ENCODE measurements around the gene MRPL55.

MRPL55 gene

DNA sequence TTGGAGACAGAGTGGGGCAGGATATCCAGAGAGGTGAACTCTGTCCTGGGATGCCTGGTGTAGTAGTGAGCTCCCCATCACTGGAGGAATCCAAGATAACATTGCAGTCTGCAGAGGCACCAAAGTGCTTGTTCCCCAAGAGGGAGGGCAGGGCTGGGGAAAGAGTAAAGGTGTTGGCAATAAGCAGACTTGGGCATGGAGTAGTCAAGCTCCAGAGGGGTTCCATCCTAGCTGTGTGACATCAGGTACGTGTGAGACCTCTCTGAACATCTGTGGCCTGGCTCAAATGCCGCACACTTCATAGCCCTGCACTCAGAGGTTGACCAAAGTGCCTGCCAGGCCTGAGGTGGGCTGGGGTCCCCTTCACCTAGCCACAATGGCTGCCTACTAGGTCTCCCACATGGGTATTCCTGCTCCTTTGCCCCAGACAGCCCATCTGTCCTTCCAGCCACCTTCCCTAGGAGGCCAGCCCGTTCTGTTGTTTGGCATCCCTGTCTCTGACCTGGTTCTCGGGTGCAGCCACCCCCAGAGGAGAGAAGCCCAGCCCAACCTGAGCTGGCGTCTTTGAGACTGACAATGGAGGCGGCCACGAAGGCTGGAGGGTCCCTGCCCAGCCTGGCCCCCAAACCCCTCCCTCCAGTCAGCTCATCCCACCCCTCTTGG, 29.4 kb downstream of the MRPL55 start:
- no peaks in the 10 kb centered on the region for H3K27me3 Mint-ChIP-seq (ENCODE audit: low read depth, poor library complexity)
- TF ChIP-seq, protein P1, sequence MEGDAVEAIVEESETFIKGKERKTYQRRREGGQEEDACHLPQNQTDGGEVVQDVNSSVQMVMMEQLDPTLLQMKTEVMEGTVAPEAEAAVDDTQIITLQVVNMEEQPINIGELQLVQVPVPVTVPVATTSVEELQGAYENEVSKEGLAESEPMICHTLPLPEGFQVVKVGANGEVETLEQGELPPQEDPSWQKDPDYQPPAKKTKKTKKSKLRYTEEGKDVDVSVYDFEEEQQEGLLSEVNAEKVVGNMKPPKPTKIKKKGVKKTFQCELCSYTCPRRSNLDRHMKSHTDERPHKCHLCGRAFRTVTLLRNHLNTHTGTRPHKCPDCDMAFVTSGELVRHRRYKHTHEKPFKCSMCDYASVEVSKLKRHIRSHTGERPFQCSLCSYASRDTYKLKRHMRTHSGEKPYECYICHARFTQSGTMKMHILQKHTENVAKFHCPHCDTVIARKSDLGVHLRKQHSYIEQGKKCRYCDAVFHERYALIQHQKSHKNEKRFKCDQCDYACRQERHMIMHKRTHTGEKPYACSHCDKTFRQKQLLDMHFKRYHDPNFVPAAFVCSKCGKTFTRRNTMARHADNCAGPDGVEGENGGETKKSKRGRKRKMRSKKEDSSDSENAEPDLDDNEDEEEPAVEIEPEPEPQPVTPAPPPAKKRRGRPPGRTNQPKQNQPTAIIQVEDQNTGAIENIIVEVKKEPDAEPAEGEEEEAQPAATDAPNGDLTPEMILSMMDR (IDR thresholded peaks at IDR 0.05): no peak
- H3K27ac Mint-ChIP-seq: no peak overlapping the region
- H3K4me3 Mint-ChIP-seq: no peak overlapping the region
- H3K4me1 Mint-ChIP-seq: peaks cover 44% of the 10 kb centered on the region
- no peaks in the 10 kb centered on the region for H3K36me3 Mint-ChIP-seq (ENCODE audit: low read depth)
- DNase-seq: no peak
- H3K9me3 Mint-ChIP-seq: no peaks in the 10 kb centered on the region

DNA sequence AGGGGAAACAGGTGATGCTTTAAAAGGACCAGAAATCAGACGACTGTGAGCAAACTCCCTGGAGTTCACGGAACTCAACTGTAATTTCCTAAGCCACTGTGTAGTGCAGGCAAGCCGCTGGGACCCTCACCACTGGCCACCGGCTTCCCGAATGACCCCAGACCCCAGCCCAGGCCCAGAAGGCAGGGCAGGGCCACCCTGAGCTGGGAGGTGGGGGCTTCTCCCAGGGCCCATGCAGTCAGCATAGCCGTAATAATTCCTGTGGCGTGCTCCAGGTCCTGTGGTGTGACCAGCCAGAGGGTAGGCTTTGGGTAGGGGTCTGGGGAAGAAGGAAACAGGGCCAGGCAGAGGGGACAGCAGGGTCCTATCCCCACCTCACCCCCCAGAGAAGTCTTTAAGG, 30.1 kb downstream of the MRPL55 start:
- H3K4me3 Mint-ChIP-seq: no peak overlapping the region
- no peaks in the 10 kb centered on the region for H3K9me3 Mint-ChIP-seq
- TF ChIP-seq, protein P1 (IDR thresholded peaks at IDR 0.05): no peak
- no peak for DNase-seq
- peaks cover 42% of the 10 kb centered on the region for H3K4me1 Mint-ChIP-seq
- H3K27ac Mint-ChIP-seq: no peak overlapping the region
- peaks cover 5% of the 10 kb centered on the region for H3K27me3 Mint-ChIP-seq (ENCODE audit: low read depth, poor library complexity)
- H3K36me3 Mint-ChIP-seq (ENCODE audit: low read depth): no peaks in the 10 kb centered on the region

DNA sequence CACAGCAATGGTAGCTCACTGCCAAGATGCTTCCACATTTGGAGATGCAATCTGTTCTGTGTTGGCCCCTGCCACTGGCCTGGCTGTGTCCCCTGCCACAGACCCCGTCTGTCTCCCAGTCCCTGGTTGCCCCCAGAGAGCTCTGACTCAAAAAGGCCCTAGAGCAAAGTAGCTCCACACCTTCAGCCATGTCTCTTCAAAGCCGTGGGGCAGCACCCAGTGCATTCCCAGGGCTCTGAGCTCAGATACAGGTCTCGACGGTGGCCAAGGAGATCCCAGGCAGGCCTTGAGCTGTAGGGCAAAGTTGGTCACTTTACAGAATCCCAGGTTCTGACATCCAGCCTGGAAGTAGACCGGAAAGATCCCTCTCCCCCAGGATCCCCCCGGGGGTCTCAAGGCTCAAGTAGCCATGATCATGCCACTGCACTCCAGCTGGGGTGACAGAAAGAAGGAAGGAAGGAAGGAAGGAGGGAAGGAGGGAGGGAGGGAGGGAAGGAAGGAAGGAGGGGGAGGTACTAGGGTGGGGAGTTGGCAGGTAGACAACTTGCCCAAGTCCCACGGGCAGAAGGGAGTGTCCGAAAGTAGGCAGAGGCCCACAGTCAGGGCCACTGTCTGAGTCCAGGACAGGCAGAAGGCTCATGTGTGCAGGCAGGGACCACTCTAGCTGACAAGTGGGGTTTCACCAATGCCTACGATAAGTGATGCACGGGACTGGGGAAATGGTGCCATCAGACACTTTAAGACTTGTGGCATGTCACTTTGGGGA, 31.4 kb downstream of the MRPL55 start:
- no peak overlapping the region for H3K27ac Mint-ChIP-seq
- H3K4me1 Mint-ChIP-seq: peaks cover 37% of the 10 kb centered on the region
- DNase-seq: no peak
- TF ChIP-seq, protein P1 (IDR thresholded peaks at IDR 0.05): no peak
- no peaks in the 10 kb centered on the region for H3K9me3 Mint-ChIP-seq
- peaks cover 6% of the 10 kb centered on the region for H3K27me3 Mint-ChIP-seq (ENCODE audit: low read depth, poor library complexity)
- H3K36me3 Mint-ChIP-seq (ENCODE audit: low read depth): no peaks in the 10 kb centered on the region
- H3K4me3 Mint-ChIP-seq: no peak overlapping the region

DNA sequence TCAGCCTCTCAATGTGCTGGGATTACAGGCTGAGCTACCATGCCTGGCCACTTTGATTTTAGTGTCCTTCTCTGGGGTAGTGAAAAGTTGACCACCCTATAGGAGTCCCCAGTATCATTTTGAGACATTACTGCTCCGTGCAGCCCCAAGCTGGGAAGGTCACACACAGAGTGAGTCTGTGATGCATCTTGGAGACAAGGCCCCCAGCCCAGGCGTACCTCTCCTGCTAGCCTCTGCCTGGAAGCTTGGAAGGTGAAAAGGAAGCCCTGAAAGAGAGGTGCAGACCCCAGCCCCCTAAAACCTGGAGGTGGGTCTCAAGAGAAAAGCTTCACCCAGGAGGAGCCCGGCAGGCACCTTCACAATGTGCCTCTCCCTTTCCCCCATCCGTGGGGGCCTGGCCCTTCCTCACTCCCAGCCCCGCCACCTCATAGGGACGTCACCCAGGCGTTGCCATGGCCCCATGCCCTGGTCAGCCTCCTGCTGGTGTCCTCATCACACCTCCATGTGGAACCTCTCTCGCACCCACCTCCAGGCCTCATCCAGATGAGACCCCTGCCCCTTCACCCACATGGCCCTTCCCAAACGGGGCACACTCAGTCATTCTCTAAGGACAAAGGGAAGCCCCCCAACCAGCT, 32.2 kb downstream of the MRPL55 start:
- TF ChIP-seq, protein P1 (IDR thresholded peaks at IDR 0.05): no peak

DNA sequence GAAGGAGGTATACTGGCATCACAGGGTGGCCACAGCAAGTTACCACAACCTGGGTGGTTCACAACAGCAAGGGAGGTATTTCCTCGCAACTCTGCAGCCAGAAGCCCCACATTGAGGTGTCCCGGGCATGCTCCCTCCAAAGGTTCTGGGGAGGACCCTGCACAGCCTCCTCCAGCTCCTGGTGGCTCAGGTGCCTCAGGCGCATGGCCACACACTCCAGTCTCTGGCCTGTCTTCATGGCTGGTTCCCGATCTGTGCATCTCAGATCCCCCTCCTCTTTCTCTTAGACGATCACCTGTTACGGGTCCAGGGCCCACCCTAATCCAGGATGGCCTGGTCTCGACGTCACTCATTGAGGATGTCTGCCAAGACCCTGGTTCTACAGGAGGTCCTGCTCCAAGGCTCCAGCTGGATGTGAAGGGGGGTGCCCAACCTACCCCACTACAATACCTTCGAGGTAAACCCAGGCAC, 33.3 kb downstream of the MRPL55 start:
- H3K4me3 Mint-ChIP-seq: no peak overlapping the region
- H3K36me3 Mint-ChIP-seq (ENCODE audit: low read depth): no peaks in the 10 kb centered on the region
- H3K9me3 Mint-ChIP-seq: no peaks in the 10 kb centered on the region
- TF ChIP-seq, protein P1 (IDR thresholded peaks at IDR 0.05): no peak
- H3K27ac Mint-ChIP-seq: no peak overlapping the region
- peaks cover 12% of the 10 kb centered on the region for H3K27me3 Mint-ChIP-seq (ENCODE audit: low read depth, poor library complexity)
- peaks cover 28% of the 10 kb centered on the region for H3K4me1 Mint-ChIP-seq
- DNase-seq: no peak

More for the DNA sequence above, 32.2 kb downstream of the MRPL55 start:
- no peak for DNase-seq
- H3K9me3 Mint-ChIP-seq: no peaks in the 10 kb centered on the region
- H3K4me3 Mint-ChIP-seq: no peak overlapping the region
- no peaks in the 10 kb centered on the region for H3K36me3 Mint-ChIP-seq (ENCODE audit: low read depth)
- H3K4me1 Mint-ChIP-seq: peaks cover 37% of the 10 kb centered on the region
- peaks cover 7% of the 10 kb centered on the region for H3K27me3 Mint-ChIP-seq (ENCODE audit: low read depth, poor library complexity)
- H3K27ac Mint-ChIP-seq: no peak overlapping the region

Data from nephron progenitor cell (in vitro differentiated cells).